ENCODE data around the gene DCAF11. TPM values are rescaled to one million over a fixed set of nuclear protein-coding genes. Genes with fewer than 3 reads are reported as not detected.
A peak's percentile ranks its signal among the peaks of the same experiment; 100 is the strongest.

DCAF11 gene
- total and polyA plus RNA-seq, 2 of the 13 experiments (the other 11 are each of a cell fraction or from before 2014, with no cell fraction given), result 150 to 257 TPM

DNA sequence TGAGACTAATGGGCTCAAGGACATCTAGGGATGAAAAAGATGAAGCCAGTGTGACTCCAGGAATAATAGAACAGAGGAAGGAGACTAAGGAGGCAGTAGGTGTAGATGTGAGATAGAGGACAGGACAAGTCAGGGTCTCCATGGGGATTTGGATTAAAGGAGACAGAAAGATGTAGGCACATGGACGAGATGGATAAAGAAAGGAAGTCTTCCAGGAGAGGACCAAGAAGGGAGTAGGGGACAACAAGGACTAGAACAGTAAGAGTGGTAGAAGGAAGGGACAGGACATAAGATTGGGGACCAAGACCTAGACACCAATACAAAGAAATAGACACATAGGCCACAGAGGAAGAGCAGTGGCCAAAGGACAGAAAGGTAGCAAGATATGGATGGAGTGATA is 27.6 kb upstream of the DCAF11 start (continued):
- TF ChIP-seq, protein P1, sequence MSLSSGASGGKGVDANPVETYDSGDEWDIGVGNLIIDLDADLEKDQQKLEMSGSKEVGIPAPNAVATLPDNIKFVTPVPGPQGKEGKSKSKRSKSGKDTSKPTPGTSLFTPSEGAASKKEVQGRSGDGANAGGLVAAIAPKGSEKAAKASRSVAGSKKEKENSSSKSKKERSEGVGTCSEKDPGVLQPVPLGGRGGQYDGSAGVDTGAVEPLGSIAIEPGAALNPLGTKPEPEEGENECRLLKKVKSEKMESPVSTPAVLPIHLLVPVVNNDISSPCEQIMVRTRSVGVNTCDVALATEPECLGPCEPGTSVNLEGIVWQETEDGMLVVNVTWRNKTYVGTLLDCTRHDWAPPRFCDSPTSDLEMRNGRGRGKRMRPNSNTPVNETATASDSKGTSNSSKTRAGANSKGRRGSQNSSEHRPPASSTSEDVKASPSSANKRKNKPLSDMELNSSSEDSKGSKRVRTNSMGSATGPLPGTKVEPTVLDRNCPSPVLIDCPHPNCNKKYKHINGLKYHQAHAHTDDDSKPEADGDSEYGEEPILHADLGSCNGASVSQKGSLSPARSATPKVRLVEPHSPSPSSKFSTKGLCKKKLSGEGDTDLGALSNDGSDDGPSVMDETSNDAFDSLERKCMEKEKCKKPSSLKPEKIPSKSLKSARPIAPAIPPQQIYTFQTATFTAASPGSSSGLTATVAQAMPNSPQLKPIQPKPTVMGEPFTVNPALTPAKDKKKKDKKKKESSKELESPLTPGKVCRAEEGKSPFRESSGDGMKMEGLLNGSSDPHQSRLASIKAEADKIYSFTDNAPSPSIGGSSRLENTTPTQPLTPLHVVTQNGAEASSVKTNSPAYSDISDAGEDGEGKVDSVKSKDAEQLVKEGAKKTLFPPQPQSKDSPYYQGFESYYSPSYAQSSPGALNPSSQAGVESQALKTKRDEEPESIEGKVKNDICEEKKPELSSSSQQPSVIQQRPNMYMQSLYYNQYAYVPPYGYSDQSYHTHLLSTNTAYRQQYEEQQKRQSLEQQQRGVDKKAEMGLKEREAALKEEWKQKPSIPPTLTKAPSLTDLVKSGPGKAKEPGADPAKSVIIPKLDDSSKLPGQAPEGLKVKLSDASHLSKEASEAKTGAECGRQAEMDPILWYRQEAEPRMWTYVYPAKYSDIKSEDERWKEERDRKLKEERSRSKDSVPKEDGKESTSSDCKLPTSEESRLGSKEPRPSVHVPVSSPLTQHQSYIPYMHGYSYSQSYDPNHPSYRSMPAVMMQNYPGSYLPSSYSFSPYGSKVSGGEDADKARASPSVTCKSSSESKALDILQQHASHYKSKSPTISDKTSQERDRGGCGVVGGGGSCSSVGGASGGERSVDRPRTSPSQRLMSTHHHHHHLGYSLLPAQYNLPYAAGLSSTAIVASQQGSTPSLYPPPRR (CRISPR knock-in tag; IDR thresholded peaks at IDR 0.05; ENCODE audit: borderline replicate concordance), result no peak
- no peak for TF ChIP-seq RBM39 (IDR thresholded peaks at IDR 0.05; ENCODE audit: low read depth, low read length, poor library complexity, severe bottlenecking)
- no peak for TF ChIP-seq ZSCAN22 (CRISPR knock-in tag; IDR thresholded peaks at IDR 0.05)
- no peak for TF ChIP-seq GFI1 (CRISPR knock-in tag; IDR thresholded peaks at IDR 0.05; ENCODE audit: borderline replicate concordance)
- 0 out of 2 replicates have a peak, but pooled peaks have one; percentile 44 for TF ChIP-seq ARNT (IDR thresholded peaks at IDR 0.05)
- no peak for TF ChIP-seq ZNF383 (CRISPR knock-in tag; IDR thresholded peaks at IDR 0.05; ENCODE audit: borderline replicate concordance)
- TF ChIP-seq, protein P2, sequence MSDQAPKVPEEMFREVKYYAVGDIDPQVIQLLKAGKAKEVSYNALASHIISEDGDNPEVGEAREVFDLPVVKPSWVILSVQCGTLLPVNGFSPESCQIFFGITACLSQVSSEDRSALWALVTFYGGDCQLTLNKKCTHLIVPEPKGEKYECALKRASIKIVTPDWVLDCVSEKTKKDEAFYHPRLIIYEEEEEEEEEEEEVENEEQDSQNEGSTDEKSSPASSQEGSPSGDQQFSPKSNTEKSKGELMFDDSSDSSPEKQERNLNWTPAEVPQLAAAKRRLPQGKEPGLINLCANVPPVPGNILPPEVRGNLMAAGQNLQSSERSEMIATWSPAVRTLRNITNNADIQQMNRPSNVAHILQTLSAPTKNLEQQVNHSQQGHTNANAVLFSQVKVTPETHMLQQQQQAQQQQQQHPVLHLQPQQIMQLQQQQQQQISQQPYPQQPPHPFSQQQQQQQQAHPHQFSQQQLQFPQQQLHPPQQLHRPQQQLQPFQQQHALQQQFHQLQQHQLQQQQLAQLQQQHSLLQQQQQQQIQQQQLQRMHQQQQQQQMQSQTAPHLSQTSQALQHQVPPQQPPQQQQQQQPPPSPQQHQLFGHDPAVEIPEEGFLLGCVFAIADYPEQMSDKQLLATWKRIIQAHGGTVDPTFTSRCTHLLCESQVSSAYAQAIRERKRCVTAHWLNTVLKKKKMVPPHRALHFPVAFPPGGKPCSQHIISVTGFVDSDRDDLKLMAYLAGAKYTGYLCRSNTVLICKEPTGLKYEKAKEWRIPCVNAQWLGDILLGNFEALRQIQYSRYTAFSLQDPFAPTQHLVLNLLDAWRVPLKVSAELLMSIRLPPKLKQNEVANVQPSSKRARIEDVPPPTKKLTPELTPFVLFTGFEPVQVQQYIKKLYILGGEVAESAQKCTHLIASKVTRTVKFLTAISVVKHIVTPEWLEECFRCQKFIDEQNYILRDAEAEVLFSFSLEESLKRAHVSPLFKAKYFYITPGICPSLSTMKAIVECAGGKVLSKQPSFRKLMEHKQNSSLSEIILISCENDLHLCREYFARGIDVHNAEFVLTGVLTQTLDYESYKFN (CRISPR knock-in tag; conservative IDR thresholded peaks at IDR 0.05), result no peak
- 0 out of 2 replicates have a peak, but pooled peaks have one; percentile 10 for TF ChIP-seq SPEN (CRISPR knock-in tag; IDR thresholded peaks at IDR 0.05; ENCODE audit: low read depth)
- TF ChIP-seq, protein P3, sequence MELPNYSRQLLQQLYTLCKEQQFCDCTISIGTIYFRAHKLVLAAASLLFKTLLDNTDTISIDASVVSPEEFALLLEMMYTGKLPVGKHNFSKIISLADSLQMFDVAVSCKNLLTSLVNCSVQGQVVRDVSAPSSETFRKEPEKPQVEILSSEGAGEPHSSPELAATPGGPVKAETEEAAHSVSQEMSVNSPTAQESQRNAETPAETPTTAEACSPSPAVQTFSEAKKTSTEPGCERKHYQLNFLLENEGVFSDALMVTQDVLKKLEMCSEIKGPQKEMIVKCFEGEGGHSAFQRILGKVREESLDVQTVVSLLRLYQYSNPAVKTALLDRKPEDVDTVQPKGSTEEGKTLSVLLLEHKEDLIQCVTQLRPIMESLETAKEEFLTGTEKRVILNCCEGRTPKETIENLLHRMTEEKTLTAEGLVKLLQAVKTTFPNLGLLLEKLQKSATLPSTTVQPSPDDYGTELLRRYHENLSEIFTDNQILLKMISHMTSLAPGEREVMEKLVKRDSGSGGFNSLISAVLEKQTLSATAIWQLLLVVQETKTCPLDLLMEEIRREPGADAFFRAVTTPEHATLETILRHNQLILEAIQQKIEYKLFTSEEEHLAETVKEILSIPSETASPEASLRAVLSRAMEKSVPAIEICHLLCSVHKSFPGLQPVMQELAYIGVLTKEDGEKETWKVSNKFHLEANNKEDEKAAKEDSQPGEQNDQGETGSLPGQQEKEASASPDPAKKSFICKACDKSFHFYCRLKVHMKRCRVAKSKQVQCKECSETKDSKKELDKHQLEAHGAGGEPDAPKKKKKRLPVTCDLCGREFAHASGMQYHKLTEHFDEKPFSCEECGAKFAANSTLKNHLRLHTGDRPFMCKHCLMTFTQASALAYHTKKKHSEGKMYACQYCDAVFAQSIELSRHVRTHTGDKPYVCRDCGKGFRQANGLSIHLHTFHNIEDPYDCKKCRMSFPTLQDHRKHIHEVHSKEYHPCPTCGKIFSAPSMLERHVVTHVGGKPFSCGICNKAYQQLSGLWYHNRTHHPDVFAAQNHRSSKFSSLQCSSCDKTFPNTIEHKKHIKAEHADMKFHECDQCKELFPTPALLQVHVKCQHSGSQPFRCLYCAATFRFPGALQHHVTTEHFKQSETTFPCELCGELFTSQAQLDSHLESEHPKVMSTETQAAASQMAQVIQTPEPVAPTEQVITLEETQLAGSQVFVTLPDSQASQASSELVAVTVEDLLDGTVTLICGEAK (IDR thresholded peaks at IDR 0.05), result 0 out of 2 replicates have a peak, but pooled peaks have one; percentile 20
- TF ChIP-seq, protein P3 (CRISPR knock-in tag; IDR thresholded peaks at IDR 0.05), result no peak
